ENCODE results near the gene RAB25.

GRCh38 chr1:156045076-156045475, 15.9 kb upstream of the RAB25 start:
- TF ChIP-seq EZH2phosphoT487 (conservative IDR thresholded peaks at IDR 0.05; ENCODE audit: low read length) (no peak), CTCF (IDR thresholded peaks at IDR 0.05; ENCODE audit: insufficient read depth, low read length, poor library complexity, severe bottlenecking) (no peak)
